Mesendoderm (in vitro differentiated cells): ENCODE results near the gene FYN.

Experiments used
- DNase-seq: peaks from one replicate; pipeline ENCODE4 v3.0.0; 2013
- H2AK5ac ChIP-seq: 2 replicates; pipeline ENCODE4 v1.6.1; 2013; ENCODE audit warnings: low read length, inconsistent platforms
- H2BK120ac ChIP-seq: 2 replicates; pipeline ENCODE4 v1.6.1; 2013; ENCODE audit warnings: low read depth, mild to moderate bottlenecking, low read length, moderate library complexity, mixed read lengths
- H2BK15ac ChIP-seq: replicated peaks from 2 replicates; pipeline ENCODE4 v1.6.1; 2013; ENCODE audit warnings: low read depth, mild to moderate bottlenecking, moderate library complexity
- H2BK5ac ChIP-seq: 2 replicates; pipeline ENCODE4 v1.6.1; 2013; ENCODE audit warnings: low read length, inconsistent platforms
- H3K18ac ChIP-seq: 2 replicates; pipeline ENCODE4 v1.6.1; 2013; ENCODE audit warnings: mild to moderate bottlenecking, low read length, mixed read lengths
- H3K23ac ChIP-seq: one replicate; pipeline ENCODE4 v1.6.1; 2013; ENCODE audit warnings: low read length
- H3K27ac ChIP-seq: 2 replicates; pipeline ENCODE4 v1.5.1; 2013; ENCODE audit warnings: low read depth, mild to moderate bottlenecking, inconsistent platforms, low read length, moderate library complexity
- H3K27me3 ChIP-seq: 2 replicates; pipeline ENCODE4 v1.6.1; 2013; ENCODE audit warnings: low read length, control low read depth, mild to moderate bottlenecking, inconsistent platforms; ENCODE audit not compliant: insufficient read depth, poor library complexity
- H3K36me3 ChIP-seq: 2 replicates; pipeline ENCODE4 v1.6.1; 2013; ENCODE audit warnings: low read length, inconsistent platforms; ENCODE audit not compliant: control insufficient read depth, insufficient read depth
- H3K4ac ChIP-seq: one replicate; pipeline ENCODE4 v1.6.1; 2013; ENCODE audit warnings: low read depth, mild to moderate bottlenecking, low read length, moderate library complexity
- H3K4me1 ChIP-seq: 2 replicates; pipeline ENCODE4 v1.6.1; 2013; ENCODE audit warnings: low read depth, low read length, inconsistent platforms; ENCODE audit not compliant: control insufficient read depth
- H3K4me2 ChIP-seq: 2 replicates; pipeline ENCODE4 v1.6.1; 2013; ENCODE audit warnings: low read length
- H3K4me3 ChIP-seq: 2 replicates; pipeline ENCODE4 v1.5.1; 2013; ENCODE audit warnings: mild to moderate bottlenecking, low read length
- H3K56ac ChIP-seq: one replicate; pipeline ENCODE4 v1.6.1; 2013; ENCODE audit warnings: low read length
- H3K79me1 ChIP-seq: 2 replicates; pipeline ENCODE4 v1.6.1; 2013; ENCODE audit warnings: low read length, inconsistent platforms
- H3K79me2 ChIP-seq: 2 replicates; pipeline ENCODE4 v1.6.1; 2013; ENCODE audit warnings: mild to moderate bottlenecking, low read length; ENCODE audit not compliant: control insufficient read depth, insufficient read depth
- H3K9ac ChIP-seq: 2 replicates; pipeline ENCODE4 v1.6.1; 2013; ENCODE audit warnings: low read length, inconsistent platforms
- H4K5ac ChIP-seq: one replicate; pipeline ENCODE4 v1.6.1; 2013; ENCODE audit warnings: low read length
- H4K8ac ChIP-seq: one replicate; pipeline ENCODE4 v1.6.1; 2013; ENCODE audit warnings: low read depth, mild to moderate bottlenecking, control low read depth, low read length, moderate library complexity
- WGBS: extraction: QIAGEN DNeasy Blood & Tissue Kit; methylation state at CpG from one replicate; pipeline ENCODE4 v1.1.7; 2013; ENCODE audit warnings: low lambda C conversion rate, missing lambda C conversion rate; ENCODE audit not compliant: insufficient coverage; ENCODE audit errors: extremely low coverage; 5-methylcytosine and 5-hydroxymethylcytosine counted together

FYN gene

DNA sequence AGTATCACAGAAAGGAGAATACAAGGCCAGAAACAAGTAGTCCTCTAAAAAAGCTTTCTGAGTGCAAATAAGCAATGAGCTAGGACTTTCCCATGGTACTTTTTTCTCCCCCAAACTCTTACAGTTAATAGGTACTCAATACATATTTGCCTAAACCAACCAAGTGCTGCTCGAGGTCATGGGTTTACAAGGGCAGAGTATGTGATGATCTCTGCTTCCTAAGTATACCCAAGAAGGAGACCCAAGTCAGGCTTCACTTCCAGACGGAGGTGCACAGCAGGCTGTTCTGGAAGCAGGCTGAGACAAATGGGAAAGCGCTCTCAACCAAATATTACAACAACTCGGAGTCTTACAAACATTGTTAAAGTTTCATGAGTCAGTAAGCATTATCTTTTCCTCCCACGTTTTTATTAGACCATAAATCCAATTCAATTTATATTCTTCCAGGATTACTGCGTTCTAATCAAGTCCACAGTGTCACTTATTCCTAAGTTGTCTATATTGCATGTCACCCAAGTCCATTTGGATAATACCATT, 8.1 kb downstream of the FYN start:
- no peak overlapping the region for H3K9ac ChIP-seq
- no peaks in the 10 kb centered on the region for H3K27me3 ChIP-seq
- no peak for DNase-seq
- no peak overlapping the region for H2BK15ac ChIP-seq
- H3K4me3 ChIP-seq, result no peak overlapping the region
- H3K4me1 ChIP-seq, result peaks cover 4% of the 10 kb centered on the region
- no peak overlapping the region for H2AK5ac ChIP-seq
- H3K79me1 ChIP-seq, result peaks cover 22% of the 10 kb centered on the region
- no peak overlapping the region for H3K27ac ChIP-seq
- no peak overlapping the region for H3K23ac ChIP-seq
- H3K79me2 ChIP-seq, result peaks cover 32% of the 10 kb centered on the region
- H3K18ac ChIP-seq, result no peak overlapping the region
- H3K56ac ChIP-seq, result no peak overlapping the region
- H3K36me3 ChIP-seq, result no peaks in the 10 kb centered on the region
- H4K5ac ChIP-seq, result no peak overlapping the region
- no peak overlapping the region for H3K4ac ChIP-seq
- no peak overlapping the region for H4K8ac ChIP-seq
- no peak overlapping the region for H2BK5ac ChIP-seq
- H2BK120ac ChIP-seq, result no peak overlapping the region
- no peak overlapping the region for H3K4me2 ChIP-seq
- 100% methylated on average over 1 of the region's 6 CpGs for whole genome bisulfite sequencing

DNA sequence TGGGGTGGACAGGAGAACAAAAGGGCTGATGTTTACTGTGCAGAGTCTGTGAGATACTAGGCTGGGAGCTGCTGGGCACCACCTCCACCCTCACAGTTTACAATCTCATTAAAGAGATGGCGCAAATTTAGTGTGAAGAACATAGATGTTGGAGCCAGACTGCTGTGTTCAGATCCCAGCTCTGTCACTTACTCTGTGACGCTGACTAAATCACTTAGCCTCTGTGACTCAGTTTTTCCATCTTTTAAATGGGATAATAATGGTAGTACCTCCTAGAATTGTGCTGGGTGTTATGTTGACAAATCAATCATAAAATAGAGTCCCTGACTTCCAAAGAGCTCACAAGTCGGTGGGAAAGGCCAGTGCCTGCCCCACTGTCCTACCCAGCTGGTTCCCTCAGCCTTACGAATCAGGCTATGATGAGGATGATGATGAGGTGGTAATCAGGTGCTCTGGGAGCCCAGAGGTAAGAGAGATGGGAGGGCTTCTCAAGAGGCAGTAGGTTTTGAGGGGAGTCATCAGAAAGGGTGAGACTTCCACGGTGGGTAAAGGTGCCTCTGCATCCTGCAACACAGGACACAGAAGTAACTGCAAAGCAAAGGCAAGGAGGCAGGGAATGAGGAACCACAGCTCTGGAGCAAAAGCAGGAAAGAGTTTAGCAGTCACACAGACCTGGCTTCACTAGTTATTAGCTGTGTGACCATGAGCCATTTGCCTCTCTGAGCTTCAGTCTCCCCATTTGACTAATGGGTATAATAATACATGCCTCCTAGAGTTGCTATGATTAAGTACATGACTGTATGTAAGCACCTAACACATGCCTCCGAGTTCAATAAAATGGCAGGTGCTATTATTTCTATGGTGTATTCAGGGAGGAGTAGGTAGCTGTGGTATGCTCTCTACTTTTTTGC, 8.9 kb downstream of the FYN start:
- H3K23ac ChIP-seq, result no peak overlapping the region
- H3K27me3 ChIP-seq, result no peaks in the 10 kb centered on the region
- peaks cover 4% of the 10 kb centered on the region for H3K4me1 ChIP-seq
- no peak overlapping the region for H2AK5ac ChIP-seq
- no peaks in the 10 kb centered on the region for H3K36me3 ChIP-seq
- H3K79me2 ChIP-seq, result peaks cover 30% of the 10 kb centered on the region
- H3K4me3 ChIP-seq, result no peak overlapping the region
- H3K56ac ChIP-seq, result no peak overlapping the region
- WGBS, result no CpG with 5 or more reads among the region's 6 CpGs
- DNase-seq, result no peak
- H2BK5ac ChIP-seq, result no peak overlapping the region
- H3K4ac ChIP-seq, result no peak overlapping the region
- no peak overlapping the region for H3K4me2 ChIP-seq
- H3K27ac ChIP-seq, result no peak overlapping the region
- H4K5ac ChIP-seq, result no peak overlapping the region
- H4K8ac ChIP-seq, result no peak overlapping the region
- no peak overlapping the region for H3K9ac ChIP-seq
- no peak overlapping the region for H2BK15ac ChIP-seq
- H3K79me1 ChIP-seq, result peaks cover 22% of the 10 kb centered on the region
- H2BK120ac ChIP-seq, result no peak overlapping the region
- no peak overlapping the region for H3K18ac ChIP-seq

DNA sequence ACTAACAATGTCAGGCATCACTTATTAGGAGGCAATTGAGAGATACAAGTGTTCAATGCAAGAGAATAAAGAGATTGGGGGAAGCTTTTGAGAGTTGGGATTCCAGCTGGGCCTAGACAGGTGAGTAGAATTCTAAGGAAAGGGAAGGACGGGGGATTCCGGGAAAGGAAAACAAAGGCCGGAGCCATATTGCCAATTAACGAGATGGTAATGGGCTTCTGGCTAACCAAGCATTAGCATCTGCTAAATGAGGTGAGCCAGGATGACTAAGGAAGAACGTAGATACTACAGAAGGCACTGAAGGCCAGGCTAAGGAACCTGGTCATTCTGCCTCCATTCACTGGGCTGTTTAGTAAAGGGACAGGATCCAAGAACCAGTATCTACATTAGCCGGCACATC, 10.5 kb downstream of the FYN start:
- Histone ChIP-seq H2BK120ac (no peak overlapping the region), H3K9ac (no peak overlapping the region), H3K4ac (no peak overlapping the region), H3K79me2 (peaks cover 24% of the 10 kb centered on the region), H3K18ac (no peak overlapping the region), H3K79me1 (peaks cover 19% of the 10 kb centered on the region), H3K56ac (no peak overlapping the region), H3K27ac (no peak overlapping the region), H2AK5ac (no peak overlapping the region), H3K36me3 (no peaks in the 10 kb centered on the region), H3K4me1 (peaks cover 2% of the 10 kb centered on the region), H3K27me3 (no peaks in the 10 kb centered on the region), H4K8ac (no peak overlapping the region), H3K4me2 (no peak overlapping the region), H3K23ac (no peak overlapping the region), H4K5ac (no peak overlapping the region), H3K4me3 (no peak overlapping the region), H2BK5ac (no peak overlapping the region), H2BK15ac (no peak overlapping the region)
- no CpG with 5 or more reads among the region's 6 CpGs for WGBS
- DNase-seq, result peak; percentile 48

DNA sequence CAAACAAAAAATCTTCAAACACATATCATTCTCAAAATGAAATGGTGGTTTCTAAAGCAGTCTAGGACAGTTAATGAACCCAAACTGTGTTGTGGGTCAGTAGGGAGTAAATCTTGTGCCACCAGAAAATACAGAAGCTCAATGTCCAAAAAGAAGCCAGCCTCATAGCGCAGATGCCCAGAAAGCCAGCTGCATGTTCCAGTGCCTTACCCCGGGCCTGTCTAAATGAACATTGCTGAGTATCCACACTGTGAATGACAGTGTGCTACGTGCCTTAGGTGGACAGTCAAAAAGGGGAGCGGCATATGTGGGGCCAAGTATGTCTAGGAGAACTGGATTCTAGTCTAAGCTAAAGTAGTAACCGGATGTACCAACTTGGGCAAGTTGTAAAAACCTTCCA, 10.9 kb downstream of the FYN start:
- H3K56ac ChIP-seq, result no peak overlapping the region
- H3K9ac ChIP-seq, result no peak overlapping the region
- no peak overlapping the region for H3K4me3 ChIP-seq
- WGBS, result no CpG with 5 or more reads among the region's 5 CpGs
- H3K27me3 ChIP-seq, result no peaks in the 10 kb centered on the region
- no peak for DNase-seq
- H3K23ac ChIP-seq, result no peak overlapping the region
- no peak overlapping the region for H3K4ac ChIP-seq
- H3K36me3 ChIP-seq, result no peaks in the 10 kb centered on the region
- H3K18ac ChIP-seq, result peak overlapping the region; percentile 57
- no peak overlapping the region for H3K4me2 ChIP-seq
- H4K5ac ChIP-seq, result no peak overlapping the region
- no peak overlapping the region for H2BK5ac ChIP-seq
- H2BK120ac ChIP-seq, result no peak overlapping the region
- peaks cover 2% of the 10 kb centered on the region for H3K4me1 ChIP-seq
- H4K8ac ChIP-seq, result no peak overlapping the region
- no peak overlapping the region for H2BK15ac ChIP-seq
- H3K79me2 ChIP-seq, result peaks cover 23% of the 10 kb centered on the region
- no peak overlapping the region for H3K27ac ChIP-seq
- peaks cover 19% of the 10 kb centered on the region for H3K79me1 ChIP-seq
- H2AK5ac ChIP-seq, result no peak overlapping the region

DNA sequence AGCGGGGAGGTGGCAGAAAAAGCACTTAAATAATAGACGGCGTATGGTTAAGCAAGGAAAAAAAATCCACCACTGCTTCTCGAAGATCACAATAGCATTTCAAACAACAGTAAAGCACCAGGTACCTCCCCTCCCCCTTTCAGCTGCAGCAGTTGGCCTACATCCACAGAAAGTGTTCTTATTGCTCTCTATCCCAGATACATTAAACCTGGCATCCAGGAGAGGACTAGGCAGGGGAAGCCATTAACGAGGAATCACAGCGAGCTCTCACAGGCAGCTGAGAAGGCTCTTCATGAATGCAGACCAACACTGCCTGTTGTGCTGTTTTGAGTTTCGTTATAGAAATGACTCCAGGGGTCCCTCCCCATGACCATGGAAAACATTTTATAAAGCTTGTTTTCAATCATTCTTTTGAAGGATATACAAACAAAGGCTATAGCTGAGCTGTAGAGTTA, 11.8 kb downstream of the FYN start:
- H3K4me3 ChIP-seq, result no peak overlapping the region
- no peak overlapping the region for H2AK5ac ChIP-seq
- H3K27ac ChIP-seq, result no peak overlapping the region

More for the DNA sequence above, 11.8 kb downstream of the FYN start:
- Histone ChIP-seq H3K9ac (no peak overlapping the region), H3K4ac (no peak overlapping the region), H3K23ac (no peak overlapping the region), H2BK120ac (no peak overlapping the region), H3K36me3 (no peaks in the 10 kb centered on the region), H3K4me1 (peaks cover 2% of the 10 kb centered on the region), H3K27me3 (no peaks in the 10 kb centered on the region), H3K4me2 (no peak overlapping the region), H4K5ac (no peak overlapping the region), H3K79me1 (peaks cover 15% of the 10 kb centered on the region), H3K56ac (no peak overlapping the region), H4K8ac (no peak overlapping the region), H2BK5ac (no peak overlapping the region), H3K79me2 (peaks cover 17% of the 10 kb centered on the region), H2BK15ac (no peak overlapping the region), H3K18ac (no peak overlapping the region)
- no peak for DNase-seq
- no CpG with 5 or more reads among the region's 7 CpGs for WGBS
